Esophagus mucosa (tissue), 1 donor: ENCODE results near the gene NSMF. TPM values are rescaled to one million over a fixed set of nuclear protein-coding genes. Genes with fewer than 3 reads are reported as not detected.

Experiments
- ATAC-seq: fragments of 200-7000 bp; cut with Tn5 transposase; one replicate; pipeline ENCODE4 v1.9.1; 2020
- total RNA-seq: library from RNA; stranded (reverse); gene quantifications from one replicate; pipeline ENCODE4 v1.2.4, GENCODE V29; 2023
- donor health status: DM: yes; HTN: yes; CAD: no.

NSMF gene
- total RNA-seq, 1 donor from 2014 or later: 13.9 TPM

- no peak for ATAC-seq
Measured at GRCh38 chr9:137447722-137448601, 11.2 kb downstream of the NSMF start.

GRCh38 chr9:137446851-137447471 lies 12.2 kb downstream of the NSMF start:
- ATAC-seq: no peak

GRCh38 chr9:137445930-137446431 lies 13.2 kb downstream of the NSMF start:
- ATAC-seq: peak; percentile 20

GRCh38 chr9:137445275-137445807 lies 13.8 kb downstream of the NSMF start:
- peak; percentile 81 for ATAC-seq

GRCh38 chr9:137444106-137444790 lies 14.9 kb downstream of the NSMF start:
- no peak for ATAC-seq

- ATAC-seq: no peak
Measured at GRCh38 chr9:137441935-137442321, 17.2 kb downstream of the NSMF start.

GRCh38 chr9:137441289-137441934 lies 17.7 kb downstream of the NSMF start, which contains the start of gene ENTPD8:
Gene ENTPD8 (minus strand): TSS chr9:137441357. CDS start chr9:137438285, 3,072 bp downstream.
- peak; percentile 14 for ATAC-seq

- no peak for ATAC-seq
Measured at GRCh38 chr9:137439158-137439714, 19.9 kb downstream of the NSMF start.

- ATAC-seq: no peak
Measured at GRCh38 chr9:137438591-137439157, 20.5 kb downstream of the NSMF start.

GRCh38 chr9:137437691-137438590 lies 21.2 kb downstream of the NSMF start:
- ATAC-seq: no peak

GRCh38 chr9:137436761-137437600 lies 22.2 kb downstream of the NSMF start:
- ATAC-seq: no peak

GRCh38 chr9:137435980-137436760 lies 23.0 kb downstream of the NSMF start:
- ATAC-seq: peak; percentile 60

GRCh38 chr9:137435381-137435891 lies 23.7 kb downstream of the NSMF start:
- no peak for ATAC-seq

- ATAC-seq: no peak
Measured at GRCh38 chr9:137434498-137435380, 24.4 kb downstream of the NSMF start.

- ATAC-seq: no peak
Measured at GRCh38 chr9:137433916-137434431, 25.2 kb downstream of the NSMF start.

- ATAC-seq: no peak
Measured at GRCh38 chr9:137433349-137433915, 25.7 kb downstream of the NSMF start.
